GM18858 (cell line): Measurements from ENCODE around the gene MAF.

Source experiments
- ATAC-seq: cut with Tn5 transposase; IDR thresholded peaks from one replicate; pipeline ENCODE4 v1.9.1; 2021; ENCODE audit not compliant: unreplicated experiment

Gene MAF

DNA sequence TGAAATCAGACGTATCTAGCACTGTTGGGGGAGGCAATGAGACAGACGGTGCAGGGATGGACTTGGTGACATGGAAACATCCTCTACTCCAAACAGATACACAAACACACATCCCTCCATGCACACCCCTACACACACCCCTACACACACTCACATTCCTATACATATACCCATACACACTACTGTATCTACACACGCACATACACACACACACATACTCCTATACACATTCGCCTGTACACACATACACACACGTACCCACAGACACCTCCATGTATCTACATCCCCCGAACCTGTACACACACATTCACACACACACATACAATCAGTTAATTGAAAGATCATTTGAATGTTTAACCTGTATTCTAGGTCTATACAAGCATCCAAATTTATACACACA, 53.5 kb downstream of the MAF start:
- no peak for ATAC-seq
